Astrocyte (in vitro differentiated cells and primary cell): Measurements from ENCODE around the gene MGAM2.

Experiments used
- EZH2 ChIP-seq: IDR thresholded peaks from 2 replicates; pipeline ENCODE4 v1.6.1; 2012; ENCODE audit warnings: mild to moderate bottlenecking, low read length, inconsistent platforms; ENCODE audit not compliant: insufficient read depth
- TF ChIP-seq, protein P1 (sequence below): IDR thresholded peaks from 2 replicates; pipeline ENCODE4 v1.5.1; 2011; ENCODE audit warnings: low read depth, mild to moderate bottlenecking, inconsistent platforms, low read length, moderate library complexity; ENCODE audit not compliant: insufficient read depth

DNA sequence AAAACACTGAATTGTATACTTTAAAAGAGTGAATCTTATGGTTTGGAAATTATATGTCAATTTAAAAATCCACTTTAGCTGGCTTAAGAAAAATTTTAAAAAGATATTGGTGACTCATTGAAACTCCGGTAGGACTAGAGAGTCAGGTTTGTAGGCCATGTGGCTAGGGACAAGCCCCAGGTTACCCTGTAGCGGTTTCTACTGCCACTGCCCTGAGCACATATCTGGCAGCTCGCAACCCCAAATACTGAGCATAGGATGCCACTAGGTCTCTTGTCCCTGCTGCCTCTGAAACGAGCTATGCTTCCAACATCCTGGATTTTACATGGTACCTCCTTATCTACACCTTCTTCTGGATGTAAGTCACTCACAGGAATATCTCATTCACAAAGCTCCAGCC, 1.4 kb upstream of the MGAM2 start:
- TF ChIP-seq, protein P1, sequence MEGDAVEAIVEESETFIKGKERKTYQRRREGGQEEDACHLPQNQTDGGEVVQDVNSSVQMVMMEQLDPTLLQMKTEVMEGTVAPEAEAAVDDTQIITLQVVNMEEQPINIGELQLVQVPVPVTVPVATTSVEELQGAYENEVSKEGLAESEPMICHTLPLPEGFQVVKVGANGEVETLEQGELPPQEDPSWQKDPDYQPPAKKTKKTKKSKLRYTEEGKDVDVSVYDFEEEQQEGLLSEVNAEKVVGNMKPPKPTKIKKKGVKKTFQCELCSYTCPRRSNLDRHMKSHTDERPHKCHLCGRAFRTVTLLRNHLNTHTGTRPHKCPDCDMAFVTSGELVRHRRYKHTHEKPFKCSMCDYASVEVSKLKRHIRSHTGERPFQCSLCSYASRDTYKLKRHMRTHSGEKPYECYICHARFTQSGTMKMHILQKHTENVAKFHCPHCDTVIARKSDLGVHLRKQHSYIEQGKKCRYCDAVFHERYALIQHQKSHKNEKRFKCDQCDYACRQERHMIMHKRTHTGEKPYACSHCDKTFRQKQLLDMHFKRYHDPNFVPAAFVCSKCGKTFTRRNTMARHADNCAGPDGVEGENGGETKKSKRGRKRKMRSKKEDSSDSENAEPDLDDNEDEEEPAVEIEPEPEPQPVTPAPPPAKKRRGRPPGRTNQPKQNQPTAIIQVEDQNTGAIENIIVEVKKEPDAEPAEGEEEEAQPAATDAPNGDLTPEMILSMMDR, result no peak
- no peak for TF ChIP-seq EZH2
